ENCODE measurements around the gene CDK5R2.

The CDK5R2 gene

GRCh38 chr2:218990612-218991011, 31.1 kb downstream of the CDK5R2 start:
- DNase-seq: no peak

- no peak for DNase-seq
Observed at GRCh38 chr2:218991674-218992168, 32.3 kb downstream of the CDK5R2 start.

- no peak for DNase-seq
Observed at GRCh38 chr2:218992196-218992595, 32.7 kb downstream of the CDK5R2 start.

- DNase-seq: no peak
Observed at GRCh38 chr2:218992703-218993344, 33.4 kb downstream of the CDK5R2 start.

- no peak for DNase-seq
Observed at GRCh38 chr2:218993345-218994315, 34.2 kb downstream of the CDK5R2 start, which contains the start of gene CRYBA2. Gene CRYBA2 (minus strand): TSS chr2:218993422. CDS start chr2:218993176, 246 bp downstream.

GRCh38 chr2:218995561-218995960, 36.1 kb downstream of the CDK5R2 start:
- no peak for DNase-seq

GRCh38 chr2:218995972-218996711, 36.7 kb downstream of the CDK5R2 start:
- peak; percentile 80 for DNase-seq

- no peak for DNase-seq
Observed at GRCh38 chr2:218996937-218997336, 37.5 kb downstream of the CDK5R2 start.

GRCh38 chr2:218997731-218998130, 38.3 kb downstream of the CDK5R2 start:
- DNase-seq: no peak

GRCh38 chr2:218998414-218999002, 39.0 kb downstream of the CDK5R2 start:
- no peak for DNase-seq

- no peak for DNase-seq
Observed at GRCh38 chr2:218999021-218999880, 39.8 kb downstream of the CDK5R2 start.

- DNase-seq: no peak
Observed at GRCh38 chr2:218999881-219000568, 40.6 kb downstream of the CDK5R2 start.

- DNase-seq: no peak
Observed at GRCh38 chr2:219000569-219000960, 41.1 kb downstream of the CDK5R2 start.

GRCh38 chr2:219001100-219001576, 41.7 kb downstream of the CDK5R2 start:
- DNase-seq: no peak

GRCh38 chr2:219001577-219002394, 42.3 kb downstream of the CDK5R2 start:
- DNase-seq: no peak

GRCh38 chr2:219002395-219003266, 43.2 kb downstream of the CDK5R2 start:
- peak; percentile 50 for DNase-seq

- no peak for DNase-seq
Observed at GRCh38 chr2:219003267-219003634, 43.8 kb downstream of the CDK5R2 start.

- DNase-seq: no peak
Observed at GRCh38 chr2:219003979-219004378, 44.5 kb downstream of the CDK5R2 start.

- no peak for DNase-seq
Observed at GRCh38 chr2:219009294-219009693, 49.8 kb downstream of the CDK5R2 start.
